Right atrium auricular region (tissue), 2 donors: ENCODE measurements around the gene JOSD1. TPM values are rescaled to one million over a fixed set of nuclear protein-coding genes. Genes with fewer than 3 reads are reported as not detected.

Experiments used
- DNase-seq: peaks from one replicate; pipeline ENCODE4 v3.0.0-alpha.2; 2019; ENCODE audit warnings: low spot score
- H3K27ac ChIP-seq, 2 donors: fragments of 200-600 bp; sonication (generic); 1 replicate in 1 of 2; 2 replicates in 1 of 2; pipeline ENCODE4 v1.5.1; 2016 to 2019
- H3K27me3 ChIP-seq, 2 donors: fragments of 200-600 bp; sonication (generic); one replicate each; pipeline versions ENCODE4 v1.5.1 to v1.6.0; 2017 to 2019
- H3K36me3 ChIP-seq: fragments of 200-600 bp; sonication (generic); one replicate; pipeline ENCODE4 v1.5.1; 2016
- H3K4me1 ChIP-seq, 2 donors: fragments of 200-600 bp; sonication (generic); one replicate each; pipeline versions ENCODE4 v1.5.1 to v1.6.0; 2017 to 2019
- H3K4me3 ChIP-seq, 2 donors: fragments of 200-600 bp; sonication (generic); 1 replicate in 1 of 2; 2 replicates in 1 of 2; pipeline ENCODE4 v1.5.1; 2017 to 2019; ENCODE audit warnings: mild to moderate bottlenecking in 1 of 2, moderate library complexity in 1 of 2
- H3K9me3 ChIP-seq, 2 donors: fragments of 200-600 bp; sonication (generic); one replicate each; pipeline ENCODE4 v1.5.1; 2019
- CTCF ChIP-seq, 2 donors: fragments of 200-600 bp; sonication (generic); IDR thresholded peaks; one replicate each; pipeline ENCODE4 v1.5.1; 2019; ENCODE audit warnings: antibody characterized with exemption in 2 of 2
- total RNA-seq, 2 donors: library from RNA; depleted of rRNA; stranded (reverse); fragments of >200 nt; gene quantifications; one replicate each; pipeline ENCODE4 v1.1.0, GENCODE V29; 2016

Gene JOSD1
- total RNA-seq, 2 donors from 2014 or later: 20.0 to 37.3 TPM

GRCh38 chr22:38674888-38675287, 25.9 kb downstream of the JOSD1 start:
- no peak for DNase-seq
- no peak for TF ChIP-seq CTCF (IDR thresholded peaks at IDR 0.05)
- no peak overlapping the region for H3K27ac ChIP-seq

GRCh38 chr22:38657045-38657909, 43.5 kb downstream of the JOSD1 start:
- H3K27me3 ChIP-seq: no peaks in the 10 kb centered on the region
- peak overlapping the region; percentile 89 to 91 for H3K27ac ChIP-seq
- H3K9me3 ChIP-seq: no peaks in the 10 kb centered on the region
- H3K36me3 ChIP-seq: no peaks in the 10 kb centered on the region
- peaks cover 0 to 19% of the 10 kb centered on the region in 2 donors for H3K4me1 ChIP-seq
- DNase-seq: no peak
- H3K4me3 ChIP-seq: peak overlapping the region; percentile 64 to 93
- no peak for TF ChIP-seq CTCF (IDR thresholded peaks at IDR 0.05)

More at GRCh38 chr22:38674888-38675287, 25.9 kb downstream of the JOSD1 start:
- Histone ChIP-seq H3K36me3 (peaks cover 23% of the 10 kb centered on the region), H3K27me3 (no peaks in the 10 kb centered on the region), H3K9me3 (no peaks in the 10 kb centered on the region), H3K4me1 (no peaks in the 10 kb centered on the region), H3K4me3 (no peak overlapping the region)

- H3K4me1 ChIP-seq: peaks cover 0 to 19% of the 10 kb centered on the region in 2 donors
- H3K4me3 ChIP-seq: peak within 1 kb of the TSS; percentile 64 to 93
- H3K36me3 ChIP-seq: no peaks in the 10 kb centered on the region
- no peak for TF ChIP-seq CTCF (IDR thresholded peaks at IDR 0.05)
- peak within 1 kb of the TSS; percentile 89 to 91 for H3K27ac ChIP-seq
- no peaks in the 10 kb centered on the region for H3K9me3 ChIP-seq
- DNase-seq: peak; percentile 91
- H3K27me3 ChIP-seq: no peaks in the 10 kb centered on the region
Measured at GRCh38 chr22:38656256-38657044, 44.3 kb downstream of the JOSD1 start, which contains the start of the genes CBY1 and FAM227A. Gene CBY1, plus strand, starts transcription at chr22:38656638. Its CDS starts 11,417 bp downstream, at chr22:38668055. Gene FAM227A, minus strand, starts transcription at chr22:38656392. Its CDS starts 6,224 bp downstream, at chr22:38650168.

- TF ChIP-seq CTCF (IDR thresholded peaks at IDR 0.05): no peak
- Histone ChIP-seq H3K4me3 (peak overlapping the region; percentile 64 to 93), H3K27ac (peak overlapping the region; percentile 89 to 91), H3K9me3 (no peaks in the 10 kb centered on the region), H3K36me3 (no peaks in the 10 kb centered on the region), H3K4me1 (peaks cover 0 to 19% of the 10 kb centered on the region in 2 donors), H3K27me3 (no peaks in the 10 kb centered on the region)
- DNase-seq: no peak
Measured at GRCh38 chr22:38655519-38656255, 45.1 kb downstream of the JOSD1 start.

GRCh38 chr22:38653741-38654140, 47.0 kb downstream of the JOSD1 start:
- no peak for TF ChIP-seq CTCF (IDR thresholded peaks at IDR 0.05)

More at GRCh38 chr22:38653741-38654140, 47.0 kb downstream of the JOSD1 start:
- H3K9me3 ChIP-seq: no peaks in the 10 kb centered on the region
- no peaks in the 10 kb centered on the region for H3K27me3 ChIP-seq
- H3K4me3 ChIP-seq: no peak overlapping the region
- DNase-seq: no peak
- H3K36me3 ChIP-seq: no peaks in the 10 kb centered on the region
- H3K4me1 ChIP-seq: peaks cover 0 to 19% of the 10 kb centered on the region in 2 donors
- no peak overlapping the region for H3K27ac ChIP-seq
